ENCODE results near the gene TFDP2.
"Not testable (repeated sequence)": the region's sequence is repeated elsewhere in the genome, so short reads cannot be mapped to it uniquely, and the experiment has no call there.

DNA sequence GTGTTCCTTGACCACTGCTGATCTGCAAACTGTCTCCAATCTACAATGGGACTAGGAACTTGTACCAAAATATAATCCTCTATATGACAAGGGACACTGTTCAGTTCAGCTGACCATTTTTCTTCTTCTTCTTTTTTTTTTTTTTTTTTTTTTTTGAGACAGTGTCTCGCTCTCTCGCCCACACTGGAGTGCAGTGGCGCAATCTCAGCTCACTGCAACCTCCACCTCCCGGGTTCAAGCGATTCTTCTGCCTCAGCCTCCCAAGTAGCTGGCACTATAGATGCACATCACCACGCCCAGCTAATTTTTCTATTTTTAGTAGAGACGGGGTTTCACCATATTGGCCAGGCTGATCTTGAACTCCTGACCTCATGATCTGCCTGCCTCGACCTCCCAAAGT is 174.6 kb downstream of the TFDP2 start:
- not testable (repeated sequence) for TF ChIP-seq EZH2phosphoT487 (IDR thresholded peaks at IDR 0.05; ENCODE audit: insufficient read depth, low read depth); EZH2 (IDR thresholded peaks at IDR 0.05; ENCODE audit: insufficient read depth, poor library complexity, severe bottlenecking)

Data from GM23248 (cell line).